ENCODE data around the gene HADH. TPM values are rescaled to one million over a fixed set of nuclear protein-coding genes. Genes with fewer than 3 reads are reported as not detected.
"Not testable (repeated sequence)": the region's sequence is repeated elsewhere in the genome, so short reads cannot be mapped to it uniquely, and the experiment has no call there.

The HADH gene
- total RNA-seq (2014; rRNA removed; shearing (Covaris generic)), result 14.0 and 15.3 TPM in 2 replicates

DNA sequence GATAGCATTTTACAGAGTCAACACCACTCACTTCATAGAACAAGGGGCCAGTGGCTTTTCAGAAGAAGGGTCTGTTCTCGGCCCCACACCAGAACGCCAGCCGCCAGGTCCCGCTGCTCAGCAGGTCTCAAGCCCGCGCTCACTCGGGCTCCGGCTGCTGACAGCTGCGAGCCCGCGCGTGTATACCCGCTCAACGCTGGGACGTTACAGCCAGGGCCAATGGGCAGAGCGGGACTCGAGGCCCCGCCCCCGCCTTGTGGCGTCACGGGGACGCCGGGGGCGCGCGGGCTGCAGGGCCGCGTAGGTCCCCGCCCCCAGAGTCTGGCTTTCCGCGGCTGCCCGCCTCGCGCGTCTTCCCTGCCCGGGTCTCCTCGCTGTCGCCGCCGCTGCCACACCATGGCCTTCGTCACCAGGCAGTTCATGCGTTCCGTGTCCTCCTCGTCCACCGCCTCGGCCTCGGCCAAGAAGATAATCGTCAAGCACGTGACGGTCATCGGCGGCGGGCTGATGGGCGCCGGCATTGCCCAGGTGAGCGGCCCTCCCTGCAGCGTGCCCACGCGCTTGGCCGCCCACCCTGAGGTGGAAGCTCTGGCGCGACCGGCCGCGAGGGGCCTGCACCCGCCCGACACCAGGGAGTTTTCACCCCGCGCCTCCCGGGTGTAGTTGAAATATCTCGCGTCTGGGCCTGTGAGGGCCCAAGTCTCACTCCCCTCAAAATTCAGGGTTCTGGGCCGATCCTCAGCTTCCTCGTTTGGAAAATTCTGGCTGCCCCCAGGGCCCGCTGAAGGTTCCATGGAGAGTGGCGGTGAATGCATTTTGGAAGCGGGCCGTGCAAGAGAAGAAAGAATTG lies at the start of gene HADH:
Gene HADH, plus strand, starts transcription at position 353 of the 850 bp plus-strand sequence. Its CDS starts 44 bp downstream, at position 397.
- DNase-seq (ENCODE audit: low spot score), result peak; percentile 93

DNA sequence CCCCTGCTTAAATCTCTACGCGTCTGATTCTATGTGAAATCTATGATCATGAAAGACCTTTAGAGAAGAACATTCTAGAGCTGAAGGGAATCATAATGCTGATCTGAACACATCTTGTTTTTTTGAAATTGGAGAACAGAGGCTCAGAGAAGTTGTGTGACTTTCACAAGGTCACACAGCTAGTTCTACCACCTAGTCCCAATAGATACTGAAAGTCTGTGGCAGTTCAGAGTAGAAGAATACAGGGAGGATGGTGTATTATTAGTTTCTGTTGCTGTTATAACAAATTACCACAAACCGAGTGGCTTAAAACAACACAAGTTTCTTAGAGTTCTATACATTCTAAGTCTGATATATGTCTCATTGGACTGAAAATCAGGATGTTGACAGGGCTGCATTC lies 43.9 kb upstream of the HADH start:
- DNase-seq (ENCODE audit: low spot score), result no peak

DNA sequence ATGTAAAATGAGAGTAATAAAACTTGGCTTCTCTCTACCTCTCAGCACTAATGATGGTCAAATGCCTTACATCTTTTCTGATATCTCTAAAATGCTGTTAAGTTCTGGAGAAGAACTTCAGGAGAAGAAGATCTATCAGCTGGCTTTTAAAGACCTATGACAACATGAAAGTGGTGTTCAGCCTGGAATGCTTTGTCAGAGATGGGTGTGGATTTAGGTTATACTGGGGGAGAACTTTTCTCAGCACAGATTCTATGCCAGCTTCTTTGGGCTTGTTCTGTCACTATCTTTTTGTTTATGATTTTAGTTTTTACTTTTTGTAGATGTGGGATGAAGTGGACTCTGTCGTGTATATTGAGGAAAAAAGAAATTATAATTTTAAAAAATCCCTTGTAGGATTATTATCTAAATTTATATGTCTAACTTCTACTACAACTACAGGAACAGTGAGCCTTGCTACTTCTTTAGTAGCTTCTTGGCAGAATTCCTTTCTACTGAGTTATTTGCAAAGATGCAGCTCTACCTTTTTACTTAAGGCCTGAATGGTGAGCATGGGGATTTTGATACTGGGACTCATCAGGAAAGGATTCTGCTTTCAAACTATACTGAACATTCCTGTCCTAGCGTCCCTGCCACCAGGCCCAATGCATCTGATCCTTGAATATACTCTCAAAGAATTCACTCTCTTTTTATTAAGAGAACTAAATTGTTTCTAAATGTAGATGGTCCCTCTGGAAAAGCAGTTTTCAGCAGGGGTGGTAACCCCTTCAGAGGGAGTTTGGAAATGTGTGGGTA lies 38.7 kb upstream of the HADH start:
- no peak for DNase-seq (ENCODE audit: low spot score)

DNA sequence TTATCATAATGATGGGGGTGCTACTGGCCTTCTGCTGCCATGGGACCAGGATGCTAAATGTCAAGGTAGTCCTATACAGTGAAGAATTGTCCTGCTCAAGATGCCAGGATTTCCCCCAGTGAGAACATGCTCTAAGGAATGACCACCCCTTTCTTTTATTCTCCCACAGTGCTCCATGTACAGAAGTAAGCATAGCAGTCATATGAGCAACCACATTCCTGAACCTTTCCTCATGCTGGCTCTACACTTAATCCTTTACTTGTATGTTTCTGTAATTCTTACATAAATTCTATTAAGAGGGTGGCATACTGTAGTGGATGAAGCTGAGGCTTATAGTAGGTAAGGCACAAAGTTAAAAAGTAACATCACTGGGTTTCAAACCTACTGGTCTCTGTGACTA lies 38.1 kb upstream of the HADH start:
- DNase-seq (ENCODE audit: low spot score), result no peak

DNA sequence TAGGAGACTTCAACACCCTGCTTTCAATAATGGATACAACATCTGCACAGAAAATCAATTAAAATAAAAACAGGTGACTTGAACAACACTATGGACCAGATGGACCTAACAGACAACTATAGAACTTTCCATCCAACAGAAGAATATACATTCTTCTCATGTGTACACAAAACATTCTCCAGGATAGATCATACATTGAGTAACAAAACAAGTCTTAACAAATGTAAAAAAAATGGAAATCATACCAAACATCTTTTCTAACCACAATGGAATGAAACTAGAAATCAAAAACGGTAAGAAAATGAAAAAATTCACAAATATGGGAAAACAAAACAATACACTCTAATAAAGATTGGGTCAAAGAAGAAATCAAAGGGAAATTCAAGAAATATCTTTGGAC lies 33.7 kb upstream of the HADH start:
- no peak for DNase-seq (ENCODE audit: low spot score)

DNA sequence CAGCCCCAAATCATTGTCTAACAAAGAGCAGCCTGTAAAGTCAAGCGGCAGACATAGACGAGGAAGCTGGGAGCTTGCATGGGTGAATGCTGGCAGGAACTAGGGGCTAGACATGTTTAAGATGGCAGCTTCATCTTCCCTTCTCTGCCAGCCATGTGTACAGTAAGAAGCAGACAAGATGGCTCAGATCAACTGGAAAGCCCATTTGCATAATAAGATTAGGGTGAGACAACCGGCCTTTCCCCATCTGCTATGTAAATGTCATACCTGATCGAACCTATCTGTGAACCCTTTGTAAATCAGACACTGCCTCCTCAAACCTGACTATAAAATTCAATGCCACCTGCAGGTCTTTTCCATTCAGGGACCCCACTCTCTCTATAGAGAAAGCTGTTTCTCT lies 22.8 kb upstream of the HADH start:
- DNase-seq (ENCODE audit: low spot score), result no peak

DNA sequence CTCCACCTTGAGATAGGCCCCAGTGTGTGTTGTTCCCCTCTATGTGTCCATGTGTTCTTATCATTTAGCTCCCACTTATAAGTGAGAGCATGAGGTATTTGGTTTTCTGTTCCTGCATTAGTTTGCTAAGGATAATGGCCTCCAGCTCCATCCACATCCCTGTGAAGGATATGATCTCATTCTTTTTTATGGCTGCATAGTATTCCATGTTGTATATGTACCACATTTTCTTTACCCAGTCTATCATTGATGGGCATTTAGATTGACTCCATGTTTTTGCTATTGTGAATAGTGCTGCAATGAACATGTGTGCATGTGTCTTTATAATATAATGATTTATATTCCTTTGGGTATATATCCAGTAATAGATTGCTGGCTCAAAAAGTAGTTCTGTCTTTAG lies 22.2 kb upstream of the HADH start:
- not testable (repeated sequence) for DNase-seq (ENCODE audit: low spot score)

DNA sequence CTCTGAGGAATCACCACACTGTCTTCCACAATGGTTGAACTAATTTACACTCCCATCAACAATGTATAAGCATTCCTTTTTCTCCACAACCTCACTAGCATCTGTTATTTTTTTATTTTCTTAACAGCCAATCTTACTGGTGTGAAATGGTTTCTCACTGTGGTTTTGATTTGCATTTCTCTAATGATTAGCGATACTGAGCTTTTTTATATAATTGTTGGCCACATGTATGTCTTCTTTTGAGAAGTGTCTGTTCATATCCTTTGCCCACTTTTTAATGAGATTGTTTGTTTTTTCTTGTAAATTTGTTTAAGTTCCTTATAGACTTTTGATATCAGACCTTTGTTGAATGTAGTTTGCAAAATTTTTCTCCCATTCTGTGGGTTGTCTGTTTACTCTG lies 21.8 kb upstream of the HADH start:
- not testable (repeated sequence) for DNase-seq (ENCODE audit: low spot score)

DNA sequence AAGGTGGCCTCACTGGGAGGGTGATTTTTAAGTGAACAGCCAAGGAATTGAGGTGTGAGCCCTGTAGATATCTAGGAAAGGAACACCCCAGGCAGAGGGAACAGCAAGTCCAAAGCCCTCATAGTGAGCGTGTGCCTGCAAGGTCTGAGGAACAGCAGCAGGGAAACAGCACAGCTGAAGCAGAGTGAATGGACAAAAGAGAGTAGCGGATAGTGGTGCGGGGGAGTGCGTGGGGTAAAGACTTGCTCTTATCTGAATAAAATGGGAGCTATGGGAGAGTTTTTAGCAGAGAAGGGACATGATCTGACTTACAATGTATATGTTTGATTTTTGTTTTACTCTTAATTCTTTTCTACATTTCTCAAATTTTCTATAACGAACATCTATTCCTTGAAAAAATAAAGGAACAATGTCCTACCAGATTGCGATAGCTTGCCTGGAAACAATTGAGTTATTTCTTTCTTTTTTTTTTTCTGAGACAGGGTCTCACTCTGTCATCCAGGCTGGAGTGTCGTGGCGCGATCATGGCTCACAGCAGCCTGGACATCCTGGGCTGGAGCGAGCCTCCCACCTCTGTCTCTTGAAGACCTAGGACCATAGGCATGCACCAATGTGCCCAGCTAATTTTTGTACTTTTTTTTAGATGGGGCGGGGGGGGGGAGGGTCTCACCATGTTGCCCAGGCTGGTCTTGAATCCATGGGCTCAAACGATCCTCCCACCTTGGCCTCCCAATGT lies 19.5 kb upstream of the HADH start:
- no peak for DNase-seq (ENCODE audit: low spot score)

DNA sequence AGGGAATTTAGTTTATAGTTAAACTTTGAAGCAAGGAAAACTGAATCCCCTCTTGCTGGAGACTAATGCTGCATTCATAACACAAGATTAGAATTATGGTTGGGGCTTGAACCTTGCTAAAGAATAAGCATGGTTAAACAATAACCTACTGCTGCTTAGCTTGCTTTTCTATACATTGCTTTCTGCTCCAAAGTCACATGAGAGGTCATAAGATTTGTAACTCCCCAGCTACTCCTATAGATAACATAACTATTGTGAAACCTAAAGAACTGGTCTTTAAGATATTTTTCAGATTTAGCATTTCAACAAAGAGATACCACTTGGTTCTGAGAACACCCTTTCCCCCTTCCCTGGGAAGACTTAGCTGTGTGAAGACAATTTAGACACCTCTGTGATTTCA lies 17.1 kb upstream of the HADH start:
- DNase-seq (ENCODE audit: low spot score), result no peak

DNA sequence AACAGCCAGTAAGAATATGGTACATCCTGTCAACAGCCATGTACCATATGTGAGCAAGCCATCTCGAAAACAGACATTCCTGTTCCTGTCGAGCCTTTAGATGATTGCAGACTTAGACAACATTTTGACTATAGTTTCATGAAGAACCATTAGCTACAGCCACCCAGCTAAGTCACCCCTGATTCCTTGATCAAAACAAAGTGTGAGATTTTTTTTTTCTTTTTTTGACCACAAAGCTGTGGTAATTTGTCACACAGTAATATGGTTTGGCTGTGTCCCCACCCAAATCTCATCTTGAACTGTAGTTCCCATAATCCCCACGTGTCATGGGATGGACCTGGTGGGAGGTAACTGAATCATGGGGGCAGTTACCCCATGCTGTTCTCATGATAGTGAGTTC lies 15.2 kb upstream of the HADH start:
- DNase-seq (ENCODE audit: low spot score), result no peak

DNA sequence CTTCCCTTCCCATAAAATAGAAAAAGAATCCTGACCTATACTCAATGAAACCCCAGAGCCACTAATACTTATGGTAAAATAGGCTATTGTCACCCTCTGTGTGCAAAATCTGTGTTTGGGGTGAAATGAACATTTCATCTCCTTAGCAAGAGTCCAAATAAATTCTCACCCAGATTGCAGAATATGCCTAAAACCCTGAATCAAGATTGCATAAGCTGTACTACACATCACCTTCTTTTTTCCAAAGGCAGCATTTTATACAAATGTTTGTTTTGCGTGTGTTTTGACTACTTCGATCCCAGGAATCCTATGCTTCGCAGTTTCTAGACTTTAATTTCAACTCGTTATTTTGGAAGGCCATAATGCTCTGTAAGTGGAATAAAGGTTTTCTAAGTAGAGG lies 12.2 kb upstream of the HADH start:
- no peak for DNase-seq (ENCODE audit: low spot score)

DNA sequence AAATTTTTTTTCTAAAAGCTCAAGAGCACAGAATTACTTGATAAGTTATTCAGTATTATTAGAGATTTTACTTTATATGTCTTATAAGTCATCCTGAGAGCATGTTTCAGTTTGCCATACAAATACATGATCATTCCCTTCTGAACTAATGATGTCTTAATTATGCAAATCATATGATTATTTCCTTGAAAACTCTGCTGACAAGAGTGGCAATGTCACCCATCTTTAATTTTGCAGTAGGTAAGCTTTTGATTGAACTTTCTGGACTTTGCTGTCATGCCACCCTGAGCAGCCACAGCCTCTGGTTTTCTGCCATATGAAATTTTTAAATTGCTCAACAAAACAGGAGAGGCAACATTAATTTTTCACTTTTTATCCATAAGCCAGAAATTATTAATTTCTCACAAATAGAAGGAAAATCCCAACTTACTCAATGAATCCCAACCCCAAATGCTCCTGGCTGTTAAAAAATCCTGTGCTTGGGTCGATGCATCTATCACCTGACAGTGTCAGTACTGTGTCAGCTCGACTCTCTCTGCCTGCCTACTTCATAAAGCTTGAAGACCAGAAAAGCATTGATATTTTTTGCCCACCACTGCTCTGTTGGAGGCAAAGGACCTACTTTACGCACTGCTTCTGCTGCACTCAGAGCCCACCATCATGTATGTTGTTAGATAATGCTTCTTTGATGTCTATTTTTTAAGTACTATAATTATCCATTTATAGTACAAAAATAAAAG lies 11.6 kb upstream of the HADH start:
- DNase-seq (ENCODE audit: low spot score), result no peak

DNA sequence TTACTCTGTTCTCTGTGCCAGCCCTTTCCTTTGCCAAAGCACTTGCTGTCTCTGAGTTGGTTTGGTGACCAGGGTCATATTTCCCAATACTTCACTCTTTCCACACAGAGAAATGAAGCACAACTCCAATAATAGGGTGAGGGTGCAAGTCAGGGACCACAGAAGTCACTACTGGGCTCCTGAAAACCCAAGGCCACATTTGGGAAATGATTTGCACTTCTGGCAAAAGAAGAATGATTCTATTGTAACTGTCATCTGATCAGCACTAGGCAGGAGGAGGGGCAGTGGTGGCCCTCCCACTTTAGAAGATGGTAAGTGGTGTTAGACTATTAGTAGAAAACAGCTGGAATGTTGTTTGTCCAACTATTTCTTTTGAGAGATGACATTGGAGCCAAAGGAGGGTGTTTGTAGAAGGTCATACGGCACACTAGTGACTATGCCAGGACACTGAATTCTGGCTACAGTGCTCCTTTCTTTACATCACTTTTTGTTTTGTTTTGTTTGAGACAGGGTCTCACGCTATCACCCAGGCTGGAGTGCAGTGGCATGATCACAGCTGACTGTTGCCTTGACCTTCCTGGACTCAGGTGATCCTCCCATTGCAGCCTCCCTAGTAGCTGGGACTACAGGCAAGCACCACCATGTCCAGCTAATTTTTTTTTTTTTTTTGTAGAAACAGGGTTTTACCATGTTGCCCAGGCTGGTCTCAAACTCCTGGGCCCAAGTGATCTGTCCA lies 10.8 kb upstream of the HADH start:
- no peak for DNase-seq (ENCODE audit: low spot score)

DNA sequence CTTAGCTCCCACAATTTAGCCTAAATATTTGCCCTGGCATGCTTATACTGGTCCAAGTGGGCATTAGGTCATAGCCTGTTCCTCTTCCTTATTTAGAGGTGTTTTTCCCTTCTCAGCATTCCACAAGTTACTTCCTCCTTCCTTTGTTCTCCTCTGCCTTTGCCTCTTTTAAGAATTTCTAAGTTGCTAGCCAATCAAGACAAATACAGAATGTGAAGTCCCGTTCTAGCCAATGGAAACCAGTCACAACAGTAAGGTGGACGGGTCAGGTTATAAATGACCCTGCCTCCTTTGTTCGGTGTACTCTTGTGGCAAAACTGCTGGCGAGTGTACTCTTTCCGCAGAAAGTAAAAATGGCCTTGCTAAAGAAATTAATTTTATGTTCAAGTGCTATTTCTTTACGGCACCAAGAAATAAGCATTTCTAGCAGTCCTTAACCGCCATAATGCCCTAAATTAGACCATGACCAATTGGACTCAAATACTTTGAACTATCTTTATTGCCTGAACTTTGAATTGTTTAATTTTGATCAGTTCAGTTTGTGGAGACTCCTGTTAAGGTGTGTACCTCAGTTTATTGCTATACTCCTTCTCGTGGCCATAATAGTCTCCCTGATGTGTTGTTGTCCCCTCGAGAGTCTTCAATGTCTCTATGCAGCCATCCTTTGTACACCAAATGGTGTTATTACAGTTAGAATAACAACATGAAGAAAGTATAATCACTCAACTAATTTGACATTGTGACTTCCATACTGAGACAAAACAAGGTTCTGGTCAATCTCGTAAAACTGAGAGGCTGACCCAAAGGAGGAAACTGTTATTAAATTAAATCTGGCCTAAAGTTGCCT lies 1.6 kb upstream of the HADH start:
- DNase-seq (ENCODE audit: low spot score), result peak; percentile 60

DNA sequence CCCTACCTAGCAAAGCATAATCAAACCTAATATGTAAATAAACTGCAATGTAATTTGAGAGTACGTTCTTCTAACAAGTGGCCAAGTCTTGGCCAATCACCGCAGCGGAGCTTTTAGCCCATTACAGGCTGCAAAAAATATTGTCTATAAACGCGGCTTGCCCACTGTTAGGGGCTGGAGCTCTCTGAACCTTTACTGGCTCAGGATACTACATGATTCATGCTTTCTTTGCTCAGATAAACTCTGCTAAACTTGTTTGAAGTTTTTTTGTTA lies 990 bp upstream of the HADH start:
- DNase-seq (ENCODE audit: low spot score), result peak; percentile 42

DNA sequence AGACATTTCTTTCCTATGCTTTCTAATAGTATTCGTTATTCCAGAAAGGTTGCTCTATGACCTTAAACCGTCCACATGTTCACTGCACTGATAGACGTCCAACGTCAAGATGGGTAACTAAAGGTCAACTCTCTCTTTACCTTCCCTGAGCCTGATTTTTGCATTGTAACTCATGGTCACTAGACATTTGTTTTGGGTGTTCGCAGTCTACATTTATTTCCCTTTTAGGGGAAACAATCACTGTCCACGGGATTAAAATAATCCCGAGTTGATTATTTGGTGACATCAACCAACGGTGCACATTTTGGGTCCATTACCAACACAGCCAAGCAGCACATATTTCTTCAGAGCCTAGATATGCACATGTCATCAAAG lies 540 bp upstream of the HADH start:
- DNase-seq (ENCODE audit: low spot score), result peak; percentile 64

DNA sequence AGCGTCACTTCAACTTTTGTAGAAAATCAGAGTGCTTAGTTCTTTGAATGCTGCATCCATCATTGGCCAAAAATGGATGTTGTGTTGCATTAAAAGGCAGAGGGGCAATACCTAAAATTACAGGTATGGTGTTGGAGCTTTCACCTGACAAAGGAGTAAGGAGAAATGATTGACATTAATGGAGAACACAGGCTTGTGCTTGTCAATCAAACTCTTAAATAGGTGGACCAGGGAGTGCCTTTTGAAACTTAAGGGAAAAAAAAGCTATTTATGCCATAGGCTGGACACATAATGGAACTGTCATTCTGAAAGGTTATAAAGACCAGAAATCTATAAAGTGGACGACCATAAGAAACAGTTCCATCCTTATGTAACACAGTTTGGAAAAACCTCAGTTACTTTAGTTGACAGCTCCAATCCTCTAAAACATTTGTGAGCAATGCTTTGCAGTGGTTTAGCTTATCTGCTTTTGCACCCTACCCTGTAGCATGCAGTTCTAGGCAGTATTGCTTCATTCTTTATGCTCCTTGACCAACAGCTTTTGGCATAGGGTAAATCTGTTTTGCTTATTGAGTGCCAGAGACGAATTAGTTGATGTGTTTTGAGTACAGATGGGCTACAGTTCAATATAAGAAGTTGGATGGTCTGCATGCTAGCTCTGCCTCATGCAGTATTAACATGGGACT lies 2.4 kb downstream of the HADH start:
- DNase-seq (ENCODE audit: low spot score), result no peak

DNA sequence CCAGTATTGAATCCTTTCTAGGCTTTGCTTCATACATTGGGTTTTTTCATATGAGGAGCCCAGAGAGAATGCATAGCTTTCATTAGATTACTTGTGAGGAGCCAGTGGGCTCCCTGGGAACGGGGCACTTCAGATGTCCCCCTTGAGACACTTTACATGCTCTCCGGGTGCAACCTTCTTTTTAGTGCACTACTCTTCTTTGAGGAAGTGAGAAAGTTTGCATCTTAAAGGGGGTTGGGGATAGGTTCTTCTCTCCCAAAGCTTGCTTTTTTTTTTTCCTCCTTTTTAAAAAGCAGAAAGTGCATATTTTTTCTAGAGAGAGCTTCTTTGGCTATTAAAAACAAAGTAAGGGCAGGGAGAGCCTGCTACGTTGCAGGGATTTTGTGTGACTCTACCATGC lies 4.3 kb downstream of the HADH start:
- DNase-seq (ENCODE audit: low spot score), result no peak

DNA sequence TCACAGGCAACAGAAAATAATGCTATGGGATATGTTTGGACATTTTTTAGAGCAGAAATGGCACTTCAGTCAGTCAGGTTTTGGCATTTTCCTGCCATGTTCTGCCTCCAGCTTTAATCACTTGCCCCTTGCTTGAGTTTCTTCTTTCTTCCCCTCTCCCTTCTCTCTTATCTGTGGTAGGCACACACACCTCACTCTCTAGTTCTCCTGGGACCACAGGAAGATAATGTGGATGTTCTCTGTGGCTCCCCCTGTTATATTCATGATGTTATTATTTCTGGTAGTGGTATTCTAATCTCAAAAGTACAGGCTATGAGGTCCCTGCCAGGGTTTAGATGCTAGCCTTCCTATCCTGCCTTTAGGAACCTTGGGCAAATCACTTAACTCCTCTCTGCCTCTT lies 5.2 kb downstream of the HADH start:
- no peak for DNase-seq (ENCODE audit: low spot score)

Measured in HT-29 (cell line).